K562 treated with DMSO at 1 percent for 48 hours (cell line): ENCODE data around the gene CPAMD8. TPM values are rescaled to one million over a fixed set of nuclear protein-coding genes. Genes with fewer than 3 reads are reported as not detected.

Source experiments
- total RNA-seq: library from RNA; unstranded; fragments of 300-600 nt; gene quantifications from 2 replicates; pipeline ENCODE4 v1.2.3, GENCODE V29; 2022; ENCODE audit warnings: low replicate concordance; ENCODE audit errors: extremely low read depth

The CPAMD8 gene
- not detected in 2 replicates for total RNA-seq

GRCh38 chr19:17026706-17027534 is at the start of gene CPAMD8:
Gene CPAMD8, minus strand, starts transcription at chr19:17026810. Its CDS starts 168 bp downstream, at chr19:17026642.

GRCh38 chr19:17075035-17075863 is 48.6 kb upstream of the CPAMD8 start, which contains the start of the genes HAUS8 and MYO9B:
Gene HAUS8, minus strand, starts transcription at chr19:17075452. Its CDS starts 30 bp downstream, at chr19:17075422.
Gene MYO9B, plus strand, starts transcription at chr19:17075777. Its CDS starts 25,941 bp downstream, at chr19:17101718.

GRCh38 chr19:16888629-16889365 is 137.8 kb downstream of the CPAMD8 start, which contains the start of gene F2RL3:
Gene F2RL3, plus strand, starts transcription at chr19:16888999. Its CDS starts 191 bp downstream, at chr19:16889190.

Other genes with a start within 250 kb of the CPAMD8 start
- gene SIN3B, start 197.4 kb downstream of the CPAMD8 start, total RNA-seq = not detected in 2 replicates
- not detected in 2 replicates for gene F2RL3, start 137.8 kb downstream of the CPAMD8 start, total RNA-seq
- not detected in 2 replicates for gene HAUS8, start 48.6 kb upstream of the CPAMD8 start, total RNA-seq
- gene MYO9B, start 49.0 kb upstream of the CPAMD8 start, total RNA-seq = 416 TPM in 1 of 2 replicates, not detected in the other
- not detected in 2 replicates for gene USE1, start 188.5 kb upstream of the CPAMD8 start, total RNA-seq
- not detected in 2 replicates for gene OCEL1, start 199.4 kb upstream of the CPAMD8 start, total RNA-seq
- 322 TPM in 1 of 2 replicates, not detected in the other for gene NR2F6, start 219.1 kb upstream of the CPAMD8 start, total RNA-seq
- not detected in 2 replicates for gene USHBP1, start 237.9 kb upstream of the CPAMD8 start, total RNA-seq
- gene BABAM1, start 240.6 kb upstream of the CPAMD8 start, total RNA-seq = not detected in 2 replicates